GM12874 (cell line): Measurements from ENCODE around the gene HMGN2.

Source experiments
- TF ChIP-seq, protein P1 (sequence below): IDR thresholded peaks from 2 replicates; pipeline ENCODE4 v1.5.1; 2011; ENCODE audit warnings: low read depth, mild to moderate bottlenecking, control low read depth, low read length, moderate library complexity; ENCODE audit not compliant: insufficient read depth

Gene HMGN2

DNA sequence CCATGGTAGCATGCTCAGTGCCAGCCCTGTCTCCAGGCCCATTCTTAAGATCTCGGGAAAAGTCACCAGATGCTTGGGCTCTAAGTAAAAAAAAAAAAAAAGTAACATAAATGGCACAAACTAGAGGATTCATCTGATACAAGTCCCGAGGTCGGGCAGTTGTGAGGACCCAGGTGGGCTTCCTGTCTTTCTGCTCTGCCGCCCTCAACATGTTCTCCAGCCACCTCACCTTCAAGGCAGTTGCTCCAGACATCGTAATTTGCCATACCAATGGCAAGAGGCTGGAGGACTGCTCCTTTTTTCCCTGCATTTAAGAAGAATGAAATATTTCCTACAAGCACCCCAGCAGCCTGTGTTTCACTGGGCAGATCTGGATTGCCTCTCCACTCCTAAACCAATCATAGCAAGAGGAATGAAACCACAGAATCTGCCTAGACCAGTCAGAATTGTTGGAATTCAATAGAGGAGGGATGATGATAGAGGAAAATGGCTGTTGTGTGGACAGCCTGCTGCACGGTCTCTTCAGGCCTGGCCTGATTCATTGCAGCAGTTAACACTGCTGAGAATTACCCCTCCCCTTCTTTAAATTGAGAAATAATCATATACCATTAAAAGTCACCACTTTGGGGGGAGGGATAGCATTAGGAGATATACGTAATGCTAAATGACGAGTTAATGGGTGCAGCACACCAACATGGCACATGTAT is 5.4 kb downstream of the HMGN2 start:
- TF ChIP-seq, protein P1, sequence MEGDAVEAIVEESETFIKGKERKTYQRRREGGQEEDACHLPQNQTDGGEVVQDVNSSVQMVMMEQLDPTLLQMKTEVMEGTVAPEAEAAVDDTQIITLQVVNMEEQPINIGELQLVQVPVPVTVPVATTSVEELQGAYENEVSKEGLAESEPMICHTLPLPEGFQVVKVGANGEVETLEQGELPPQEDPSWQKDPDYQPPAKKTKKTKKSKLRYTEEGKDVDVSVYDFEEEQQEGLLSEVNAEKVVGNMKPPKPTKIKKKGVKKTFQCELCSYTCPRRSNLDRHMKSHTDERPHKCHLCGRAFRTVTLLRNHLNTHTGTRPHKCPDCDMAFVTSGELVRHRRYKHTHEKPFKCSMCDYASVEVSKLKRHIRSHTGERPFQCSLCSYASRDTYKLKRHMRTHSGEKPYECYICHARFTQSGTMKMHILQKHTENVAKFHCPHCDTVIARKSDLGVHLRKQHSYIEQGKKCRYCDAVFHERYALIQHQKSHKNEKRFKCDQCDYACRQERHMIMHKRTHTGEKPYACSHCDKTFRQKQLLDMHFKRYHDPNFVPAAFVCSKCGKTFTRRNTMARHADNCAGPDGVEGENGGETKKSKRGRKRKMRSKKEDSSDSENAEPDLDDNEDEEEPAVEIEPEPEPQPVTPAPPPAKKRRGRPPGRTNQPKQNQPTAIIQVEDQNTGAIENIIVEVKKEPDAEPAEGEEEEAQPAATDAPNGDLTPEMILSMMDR: no peak

GRCh38 chr1:26478159-26478558 is 5.9 kb downstream of the HMGN2 start:
- TF ChIP-seq, protein P1: no peak

- TF ChIP-seq, protein P1: no peak
Observed at GRCh38 chr1:26478988-26479387, 6.7 kb downstream of the HMGN2 start.

DNA sequence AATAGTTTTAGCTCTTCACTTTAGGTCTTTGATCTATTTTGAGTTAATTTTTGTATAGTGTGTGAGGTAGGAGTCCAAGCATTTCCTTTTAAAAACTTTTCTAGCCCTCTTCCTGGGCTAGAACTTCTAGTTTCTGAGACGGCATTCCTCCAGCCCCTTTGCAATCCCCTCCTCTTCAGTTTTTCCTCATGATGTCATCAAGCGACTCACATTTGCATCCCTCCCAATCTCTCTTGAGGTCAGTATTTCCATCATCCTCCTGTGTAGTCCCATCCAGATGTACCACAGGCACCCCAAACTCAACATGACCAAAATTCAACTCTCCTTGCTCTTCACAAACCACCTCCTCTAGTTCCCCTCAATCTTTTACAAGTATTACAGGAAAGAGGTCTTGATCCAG is 10.7 kb downstream of the HMGN2 start:
- TF ChIP-seq, protein P1: no peak

DNA sequence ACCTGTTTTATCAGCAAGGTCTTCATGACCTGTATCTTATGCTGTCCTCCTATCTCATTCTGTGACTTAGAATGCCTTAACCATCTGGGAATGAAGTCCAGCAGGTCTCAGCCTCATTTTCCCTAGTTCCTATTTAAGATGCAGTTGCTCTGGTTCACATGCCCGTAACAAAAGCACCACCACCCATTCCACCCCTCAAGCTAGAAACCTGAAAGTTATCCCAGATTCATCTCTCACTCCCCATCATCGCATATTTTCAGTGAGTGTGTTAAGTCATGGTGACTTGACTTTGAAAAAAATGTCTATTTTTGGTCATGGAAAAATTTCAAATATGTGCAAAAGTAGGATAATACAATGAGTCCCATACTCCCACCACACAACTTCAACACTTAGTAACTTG is 11.7 kb downstream of the HMGN2 start:
- TF ChIP-seq, protein P1: no peak

DNA sequence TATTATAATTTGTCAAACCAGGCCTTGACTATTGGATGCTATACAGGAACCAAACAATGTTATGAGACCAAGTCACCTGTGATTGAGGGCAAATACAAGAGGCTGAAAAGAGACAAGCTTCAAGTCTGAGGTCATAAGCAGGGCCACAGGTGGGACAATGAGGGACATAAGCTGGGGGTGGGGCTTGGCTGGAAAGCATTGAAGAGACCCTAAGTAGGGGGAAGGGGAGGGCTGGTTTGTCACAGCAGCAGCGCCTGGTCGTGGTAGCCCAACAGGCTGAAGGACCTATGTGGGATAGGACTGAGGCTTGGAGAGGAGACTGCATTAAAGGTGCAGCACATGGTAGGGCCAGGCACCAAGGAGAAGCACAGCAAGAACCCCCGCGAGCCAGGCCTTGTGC is 17.9 kb downstream of the HMGN2 start:
- TF ChIP-seq, protein P1: no peak

GRCh38 chr1:26493267-26493666 is 21.0 kb downstream of the HMGN2 start:
- TF ChIP-seq, protein P1: no peak
